Smooth muscle cell of the brain vasculature (primary cell): ENCODE measurements around the gene HOXD11.

ENCODE experiments used
- DNase-seq: peaks from one replicate; pipeline ENCODE4 v3.0.0-alpha.2; 2012; ENCODE audit warnings: low read depth, low spot score

Gene HOXD11

DNA sequence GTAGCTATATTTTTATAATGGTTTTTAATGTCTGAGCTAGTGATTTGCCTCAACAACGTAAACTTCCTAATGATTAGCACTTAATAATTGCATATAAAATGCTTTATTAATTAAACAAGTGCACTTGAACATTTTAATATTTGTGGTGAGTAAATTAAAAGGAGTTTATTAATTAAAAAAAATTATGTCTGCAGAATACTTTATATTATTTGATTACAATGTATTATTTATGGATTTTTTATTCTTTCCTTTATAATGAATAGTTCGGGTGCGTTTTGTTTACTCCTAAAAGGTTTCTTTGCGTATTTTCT, 24.7 kb downstream of the HOXD11 start:
- DNase-seq: no peak

DNA sequence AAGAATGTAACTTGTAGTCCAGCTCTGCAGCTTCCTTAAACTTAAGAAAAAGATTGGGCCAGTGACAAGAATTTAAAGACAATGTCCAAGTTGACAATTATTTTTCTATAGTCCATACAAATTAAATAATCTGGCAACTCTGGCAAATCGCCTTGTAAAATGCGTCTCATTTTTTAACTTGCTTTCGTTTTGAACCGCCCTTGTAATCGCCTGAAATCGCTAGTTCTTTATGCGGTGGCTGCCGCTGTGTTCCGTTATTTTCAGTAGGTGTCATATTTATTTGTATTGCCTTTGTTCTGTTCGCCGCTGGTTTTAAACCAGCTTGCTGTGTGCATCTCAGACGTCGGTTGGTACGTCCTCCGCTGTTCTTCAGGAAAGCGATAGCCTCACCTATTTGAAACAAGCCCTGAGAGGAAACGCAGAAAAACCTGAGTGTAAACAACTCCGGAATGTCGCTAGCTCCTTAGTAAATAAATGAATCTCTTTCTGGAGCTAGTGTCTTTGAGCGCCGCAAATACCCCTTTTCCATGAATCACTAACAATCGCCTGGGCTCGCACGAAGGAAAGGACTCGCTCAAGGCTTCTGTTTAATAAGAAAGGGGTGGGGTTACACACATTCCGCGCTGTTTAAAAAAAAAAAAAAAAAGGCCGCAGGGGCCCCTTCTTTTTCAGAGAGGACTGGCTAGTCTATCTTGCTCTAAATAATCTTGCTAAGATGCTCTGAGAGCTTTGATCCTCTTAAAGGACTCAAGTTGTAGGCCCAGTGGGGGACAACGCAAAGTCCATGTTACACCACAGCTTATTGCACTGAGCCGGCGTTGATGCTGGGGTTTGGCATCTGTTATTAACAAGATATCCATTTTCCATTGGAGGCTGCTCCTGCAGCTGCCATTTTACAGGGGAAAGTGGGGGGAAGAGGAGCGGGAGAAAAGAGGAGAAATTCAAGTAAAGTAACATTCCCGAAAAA, 25.4 kb downstream of the HOXD11 start:
- no peak for DNase-seq

DNA sequence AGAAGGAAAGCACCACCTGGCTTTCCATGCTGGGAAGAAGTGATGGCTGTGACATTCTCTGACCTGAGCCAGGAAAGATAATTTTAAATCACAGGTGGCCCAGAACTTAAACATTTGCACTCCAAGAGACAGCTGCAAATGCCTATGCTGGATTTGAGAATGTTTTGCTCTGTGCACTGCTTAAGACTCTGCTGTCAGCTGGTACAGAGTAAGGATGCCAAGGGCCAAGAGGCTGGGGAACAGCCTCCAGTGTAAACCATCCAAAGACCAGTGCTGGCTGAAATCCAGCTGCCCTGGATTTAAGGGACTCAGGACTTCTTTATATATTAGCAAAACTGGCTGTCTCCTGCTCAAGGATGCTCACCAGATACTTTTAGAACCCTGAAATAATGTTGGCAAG, 26.3 kb downstream of the HOXD11 start:
- DNase-seq: no peak

DNA sequence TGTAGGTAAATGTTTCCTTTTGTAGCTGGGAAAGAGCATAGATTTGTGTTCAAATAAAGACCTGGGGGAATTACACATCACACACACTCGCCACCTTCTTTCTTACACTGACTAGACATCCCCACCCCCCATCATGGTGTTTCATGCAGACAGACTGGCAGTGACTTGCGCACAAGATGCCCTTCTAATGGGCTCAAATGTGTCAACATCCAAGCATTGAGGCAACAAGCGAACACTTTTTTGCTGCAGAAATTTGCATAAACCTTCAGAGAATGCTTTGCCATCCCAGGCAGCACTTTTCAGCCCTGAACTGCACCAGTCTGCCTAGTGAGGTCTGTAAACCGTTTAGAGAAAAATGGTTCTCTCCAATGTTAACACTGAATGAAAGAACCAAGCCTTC, 27.0 kb downstream of the HOXD11 start:
- no peak for DNase-seq

DNA sequence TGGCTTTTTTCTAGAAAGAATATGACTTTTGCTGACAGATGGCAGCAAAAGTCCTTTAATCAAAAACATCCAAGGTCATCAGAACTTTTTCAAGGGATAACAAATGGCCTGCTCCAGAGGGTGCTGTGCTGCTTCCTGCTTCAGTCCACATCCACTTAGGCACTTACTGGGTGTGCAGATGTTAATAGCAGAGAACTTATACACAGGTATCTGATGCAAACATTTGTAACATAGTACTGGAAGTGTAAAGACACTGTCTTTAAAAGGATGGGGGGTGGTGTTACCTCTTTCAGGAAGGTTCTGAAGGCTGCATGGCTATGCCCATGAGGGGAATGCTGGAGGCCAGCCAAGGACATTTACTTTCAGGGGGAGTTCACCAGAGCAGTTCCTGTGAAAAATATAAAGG, 28.0 kb downstream of the HOXD11 start:
- no peak for DNase-seq

DNA sequence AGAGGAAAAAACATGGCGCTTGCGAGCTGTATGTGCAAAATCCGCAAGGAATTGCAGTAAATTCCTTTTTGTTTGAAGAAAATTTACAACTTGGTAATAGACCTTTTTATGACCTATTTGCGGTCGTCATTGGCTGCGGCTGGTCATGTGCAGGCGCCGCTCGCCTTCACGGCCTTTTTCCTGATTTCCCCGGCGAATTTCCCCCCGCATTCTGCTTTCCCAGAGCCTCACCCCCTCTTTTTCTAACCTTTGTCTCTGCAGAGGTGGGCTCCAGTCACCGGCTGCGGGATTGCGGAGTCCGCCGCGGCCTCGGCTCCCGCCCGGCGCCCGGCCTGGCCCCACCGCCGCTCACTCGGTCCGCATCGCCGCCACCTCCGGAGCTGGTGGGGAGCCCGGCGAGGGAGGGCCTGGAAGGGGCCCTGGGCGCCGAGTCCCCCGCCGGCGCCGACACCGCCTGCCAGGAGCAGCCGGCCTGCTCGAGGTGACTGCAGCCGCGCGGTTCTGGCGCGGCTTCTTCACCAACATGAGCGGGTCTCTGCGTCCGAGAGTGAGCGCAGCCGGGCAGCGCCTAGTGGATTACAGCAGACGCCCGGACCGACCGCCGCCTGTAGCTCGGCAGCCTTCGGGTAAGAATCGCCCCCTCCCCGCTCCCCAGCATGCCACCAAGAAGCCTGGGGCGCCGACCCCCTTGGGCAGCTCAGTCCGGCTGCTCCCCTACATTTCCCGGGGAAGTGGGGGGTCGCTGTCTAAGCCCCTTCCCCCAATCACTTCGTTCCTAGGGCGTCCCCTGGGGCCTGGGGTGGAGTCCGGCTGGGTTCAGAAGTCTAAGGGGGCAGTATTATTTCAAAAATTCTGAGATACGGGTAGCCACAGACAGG, 29.5 kb downstream of the HOXD11 start:
- no peak for DNase-seq

DNA sequence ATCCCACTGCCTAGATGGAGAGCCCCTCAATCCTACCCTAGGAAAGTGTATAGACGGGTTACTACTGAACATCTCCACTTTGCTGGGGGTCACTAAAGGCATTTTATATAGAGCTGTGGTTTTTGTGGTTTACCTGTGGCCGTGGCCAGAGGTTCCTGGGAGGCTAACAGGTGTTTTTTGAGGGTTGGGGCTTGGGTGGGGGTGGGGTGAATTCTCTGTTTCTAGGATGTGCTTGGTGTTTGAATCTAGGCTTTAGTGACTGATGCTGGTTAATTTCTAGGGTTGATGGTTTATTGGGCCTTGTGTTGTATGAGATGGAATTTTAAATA, 30.1 kb downstream of the HOXD11 start:
- no peak for DNase-seq

DNA sequence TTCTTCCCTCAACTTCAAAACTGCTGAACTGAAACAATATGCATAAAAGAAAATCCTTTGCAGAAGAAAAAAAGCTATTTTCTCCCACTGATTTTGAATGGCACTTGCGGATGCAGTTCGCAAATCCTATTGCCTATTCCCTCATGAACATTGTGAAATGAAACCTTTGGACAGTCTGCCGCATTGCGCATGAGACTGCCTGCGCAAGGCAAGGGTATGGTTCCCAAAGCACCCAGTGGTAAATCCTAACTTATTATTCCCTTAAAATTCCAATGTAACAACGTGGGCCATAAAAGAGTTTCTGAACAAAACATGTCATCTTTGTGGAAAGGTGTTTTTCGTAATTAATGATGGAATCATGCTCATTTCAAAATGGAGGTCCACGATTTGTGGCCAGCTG, 30.8 kb downstream of the HOXD11 start:
- DNase-seq: no peak

DNA sequence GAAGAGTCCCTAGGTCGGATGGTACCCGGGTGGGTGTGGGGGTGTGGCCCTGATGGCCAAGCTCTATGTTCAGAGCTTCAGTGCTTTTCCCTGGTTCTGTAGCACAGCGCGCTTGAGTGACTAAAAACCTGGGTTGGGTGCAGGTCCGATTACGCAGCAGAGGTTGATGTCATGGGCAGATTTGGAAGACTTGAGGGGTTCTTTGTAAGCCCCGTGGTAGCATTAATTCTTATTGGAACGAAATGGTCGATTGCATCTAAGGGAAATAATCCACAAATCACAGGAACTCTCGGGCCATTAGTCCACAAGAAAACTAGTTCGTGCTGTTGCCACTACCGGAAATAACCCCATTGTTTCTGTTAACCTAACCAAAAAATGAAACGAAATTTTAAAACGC, 31.4 kb downstream of the HOXD11 start:
- DNase-seq: no peak

DNA sequence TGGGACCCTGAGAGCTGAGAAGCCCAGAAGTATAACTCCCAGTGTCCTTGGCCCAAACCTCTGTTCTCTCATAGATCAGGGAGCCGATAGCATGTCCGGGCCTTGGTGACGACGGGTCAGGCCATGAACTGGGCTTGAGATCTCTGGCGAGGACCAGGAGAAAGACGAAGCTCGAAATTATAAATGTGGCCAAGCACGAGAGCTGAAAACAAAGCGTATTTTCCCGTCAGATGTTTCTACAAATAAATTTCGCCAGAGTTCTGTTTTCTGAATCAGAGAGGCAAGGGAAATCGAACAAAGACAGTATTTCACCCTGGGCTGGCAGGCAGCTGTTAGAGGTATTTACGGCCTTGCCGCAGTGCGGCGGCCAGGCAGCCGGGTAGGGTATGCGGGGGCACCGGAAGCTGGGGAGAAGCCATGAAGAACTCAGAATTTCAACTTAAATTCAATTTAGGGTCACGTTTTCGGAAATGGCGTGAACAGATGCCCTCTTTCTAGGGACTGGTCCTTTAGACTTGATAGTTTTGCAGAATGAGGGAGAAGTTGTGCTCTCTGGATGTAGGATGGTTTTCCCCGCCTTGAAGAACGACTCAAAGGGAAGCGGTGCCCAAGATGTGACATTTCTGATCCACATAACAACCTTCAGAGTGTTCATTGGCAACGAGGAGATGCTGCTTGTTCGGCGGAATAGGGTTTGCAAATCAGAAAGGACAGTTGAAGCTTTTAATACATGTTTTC, 32.0 kb downstream of the HOXD11 start:
- DNase-seq: no peak

DNA sequence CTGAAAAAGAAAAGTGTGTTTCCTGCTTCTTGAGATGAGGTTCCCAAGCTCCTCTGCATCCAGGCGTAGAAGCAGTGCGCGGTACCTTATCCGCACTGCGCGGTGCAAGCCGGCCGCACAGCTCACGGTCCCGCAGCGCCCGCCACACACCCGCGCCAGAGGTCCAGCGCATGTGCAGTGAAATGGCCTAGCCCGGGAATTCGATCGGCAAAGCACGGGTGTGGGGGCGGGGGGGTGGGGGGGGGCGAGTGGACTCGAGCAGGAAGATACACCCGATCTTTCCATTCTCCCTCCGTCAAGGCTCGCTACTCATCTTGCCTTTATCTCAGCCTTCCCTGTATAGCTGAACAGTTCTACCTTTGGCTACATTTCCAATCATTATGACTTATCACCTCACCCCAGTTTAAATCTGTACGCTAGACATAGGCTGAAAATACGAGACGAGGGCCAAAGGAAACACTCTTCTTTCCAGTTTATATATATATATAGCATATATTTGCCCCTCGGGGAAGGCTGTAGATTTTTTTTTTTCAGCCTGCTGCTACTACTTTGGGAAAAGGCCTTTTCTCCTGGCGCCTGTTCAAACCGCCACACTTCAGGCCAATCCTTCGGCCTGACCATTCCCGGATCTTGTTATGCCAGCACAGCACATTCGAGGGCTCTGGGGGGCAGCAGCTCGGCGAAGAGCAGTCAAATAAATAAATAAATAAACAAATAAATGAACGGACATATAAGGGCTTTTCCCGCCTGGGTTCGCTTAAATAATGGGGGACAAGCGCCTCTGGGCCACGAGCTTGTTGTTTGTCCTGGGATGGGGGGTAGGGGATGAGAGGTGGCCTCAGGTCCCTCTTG, 32.8 kb downstream of the HOXD11 start:
- no peak for DNase-seq

DNA sequence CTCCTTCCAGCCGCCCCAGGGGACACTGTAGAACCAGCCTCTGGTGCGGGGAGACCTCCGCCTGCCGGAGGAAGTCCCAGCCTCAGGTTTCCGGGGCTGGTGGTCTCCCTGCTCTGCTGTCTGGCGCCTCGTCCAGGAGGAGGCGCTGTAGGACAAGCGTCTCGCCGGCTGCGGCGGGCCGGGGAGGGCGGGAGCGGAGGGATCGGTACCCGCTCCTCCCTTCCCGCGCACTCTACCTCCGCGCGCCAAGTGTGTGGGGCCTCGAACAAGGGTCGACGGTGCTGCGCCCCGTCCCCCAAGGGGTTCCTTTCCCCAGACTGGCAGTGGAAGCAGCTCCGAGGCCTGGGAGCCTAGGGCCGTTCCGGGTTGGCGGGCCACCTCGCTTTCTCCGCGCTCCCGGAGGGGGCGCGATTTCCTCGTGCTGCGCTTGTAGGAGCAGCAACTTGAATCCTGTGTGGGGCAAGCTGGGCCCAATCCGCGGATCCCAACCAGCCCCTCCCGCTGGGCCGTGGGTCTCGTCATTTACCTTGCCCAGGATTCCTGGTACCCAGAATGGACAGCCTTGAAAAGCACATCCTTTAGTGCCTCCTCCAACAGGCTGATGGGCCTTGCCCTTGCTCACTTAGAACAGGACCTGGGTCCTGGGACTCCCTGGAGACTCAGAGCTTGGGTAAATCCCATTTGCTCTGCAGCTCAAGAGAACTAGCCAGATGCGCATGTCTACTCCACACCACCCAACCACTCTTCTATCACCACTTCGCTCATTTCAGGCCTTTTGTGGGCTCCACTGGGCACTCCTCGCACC, 33.6 kb downstream of the HOXD11 start:
- no peak for DNase-seq

DNA sequence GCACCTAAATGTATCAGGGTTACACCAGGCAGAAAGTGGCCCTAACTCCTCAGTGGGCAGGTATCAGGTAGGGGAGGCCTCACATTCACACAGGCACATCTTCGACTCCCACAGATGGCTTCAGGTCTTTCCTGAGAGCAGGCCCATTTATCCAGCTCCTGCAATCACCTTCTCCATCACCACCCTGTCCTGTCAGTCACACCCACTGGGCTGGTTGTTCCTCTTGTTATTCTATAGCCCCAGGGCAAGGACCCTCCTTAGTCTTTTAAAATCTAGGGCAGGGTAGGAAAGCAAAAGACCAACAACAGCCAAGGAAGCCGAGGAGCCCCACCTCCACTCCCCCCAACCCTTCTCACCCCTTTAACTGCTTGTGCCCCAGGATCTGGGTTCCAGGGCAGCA, 35.2 kb downstream of the HOXD11 start:
- no peak for DNase-seq

DNA sequence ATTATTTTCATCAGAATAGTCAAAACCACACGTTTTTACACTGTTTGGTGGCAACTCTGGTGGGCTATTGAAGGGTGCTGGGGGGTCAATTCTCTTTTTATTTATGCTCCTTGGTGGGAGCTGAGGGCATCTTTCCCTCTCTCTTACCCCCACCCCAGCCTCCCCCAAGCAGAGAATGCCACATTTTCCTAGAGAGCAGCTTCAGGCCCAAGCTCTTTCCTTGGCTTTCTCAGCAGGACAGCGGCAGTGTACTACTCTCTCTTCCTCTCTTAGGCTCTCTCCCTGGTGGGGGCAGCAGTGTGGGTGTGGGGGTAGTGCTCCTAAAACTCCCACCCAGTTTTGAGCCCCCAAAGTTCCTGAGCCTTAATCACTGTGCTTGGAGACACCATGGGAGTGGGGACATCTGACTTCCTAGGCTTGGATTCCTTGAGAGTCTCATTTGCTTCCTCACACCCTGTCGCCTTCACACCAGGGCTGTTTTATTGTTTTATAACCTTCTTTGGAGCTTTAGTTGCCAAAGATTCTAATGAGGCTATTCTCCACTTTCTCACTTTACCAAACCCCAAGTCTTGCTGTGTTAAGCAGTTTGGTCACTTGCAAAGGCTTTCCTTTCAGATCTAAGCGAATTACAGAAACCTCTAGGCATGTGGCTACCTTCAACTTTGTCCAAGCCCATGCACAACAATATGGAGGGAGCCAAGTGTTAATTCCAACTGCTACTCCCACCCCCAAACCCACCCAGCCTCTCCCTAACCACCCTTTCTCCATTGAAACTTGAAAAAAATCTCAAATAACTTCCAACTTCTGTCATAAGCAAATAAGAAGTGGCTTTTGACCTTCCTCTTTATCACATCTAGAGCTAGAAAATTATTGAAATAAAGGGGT, 38.2 kb downstream of the HOXD11 start:
- DNase-seq: no peak

DNA sequence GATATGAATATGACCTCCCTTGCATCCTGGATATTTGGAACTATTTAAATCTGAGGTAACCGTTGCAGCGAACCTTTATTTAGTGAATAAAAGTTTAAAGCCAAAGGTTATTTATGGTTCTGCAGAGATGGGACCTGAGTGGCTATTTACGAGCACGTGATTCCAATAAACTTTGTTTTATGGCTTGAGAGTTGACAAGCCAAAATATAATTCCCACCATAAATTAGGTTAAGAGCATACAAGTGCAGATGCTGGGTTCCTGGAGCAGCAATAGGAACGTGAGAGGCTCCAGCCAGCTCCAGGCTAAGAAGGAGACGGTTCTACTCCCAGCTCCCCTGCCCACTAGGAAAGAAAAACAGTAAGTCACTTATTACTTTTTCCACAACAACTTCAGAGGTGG, 39.0 kb downstream of the HOXD11 start:
- DNase-seq: no peak

DNA sequence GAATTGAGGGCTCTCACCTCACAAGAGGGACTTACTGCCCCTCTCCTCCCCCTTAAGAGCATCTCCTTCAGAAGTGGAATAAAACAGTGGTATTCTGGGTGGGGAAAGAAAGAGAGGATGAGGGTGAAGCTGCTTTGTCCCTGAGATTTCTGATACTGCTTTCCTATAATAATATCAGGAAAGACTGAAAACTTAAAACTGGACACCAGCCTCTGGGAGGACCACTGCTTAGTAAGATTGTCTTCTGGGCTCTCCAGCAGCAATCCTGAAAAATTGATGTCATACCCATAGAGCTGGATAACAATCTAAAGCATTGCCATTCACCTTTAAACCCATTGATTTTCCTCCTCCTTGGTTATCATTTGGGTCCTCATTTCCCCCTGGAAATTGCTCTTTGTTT, 39.6 kb downstream of the HOXD11 start:
- DNase-seq: no peak

DNA sequence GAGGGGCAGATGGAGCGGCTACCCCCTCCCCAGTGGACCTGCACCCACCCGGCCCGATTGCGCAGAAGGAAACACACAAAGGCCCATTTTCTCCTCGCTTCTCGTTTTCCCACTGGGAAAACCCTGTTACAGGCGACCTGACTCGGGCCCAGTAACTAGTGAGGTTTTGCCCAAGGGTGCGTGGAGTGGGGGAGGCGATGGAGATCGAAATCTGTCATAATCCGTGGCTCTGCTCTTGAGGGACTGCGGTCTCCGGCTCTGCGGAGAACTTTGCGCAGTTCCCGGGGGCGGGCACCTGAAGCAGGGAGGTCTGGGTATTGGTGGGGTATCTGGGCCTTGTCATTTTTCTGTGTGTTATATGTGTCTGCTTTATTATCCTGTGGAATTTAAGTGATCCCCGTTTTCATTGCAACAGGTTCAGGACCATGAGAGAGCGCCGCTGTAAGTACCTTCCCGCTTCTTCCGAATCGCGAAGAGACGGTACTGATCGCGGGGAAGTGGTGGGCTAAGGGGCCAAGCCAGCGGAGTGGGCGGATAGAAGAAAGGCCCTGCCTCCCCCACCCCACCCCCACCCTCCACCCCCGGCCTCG, 40.2 kb downstream of the HOXD11 start:
- DNase-seq: no peak

DNA sequence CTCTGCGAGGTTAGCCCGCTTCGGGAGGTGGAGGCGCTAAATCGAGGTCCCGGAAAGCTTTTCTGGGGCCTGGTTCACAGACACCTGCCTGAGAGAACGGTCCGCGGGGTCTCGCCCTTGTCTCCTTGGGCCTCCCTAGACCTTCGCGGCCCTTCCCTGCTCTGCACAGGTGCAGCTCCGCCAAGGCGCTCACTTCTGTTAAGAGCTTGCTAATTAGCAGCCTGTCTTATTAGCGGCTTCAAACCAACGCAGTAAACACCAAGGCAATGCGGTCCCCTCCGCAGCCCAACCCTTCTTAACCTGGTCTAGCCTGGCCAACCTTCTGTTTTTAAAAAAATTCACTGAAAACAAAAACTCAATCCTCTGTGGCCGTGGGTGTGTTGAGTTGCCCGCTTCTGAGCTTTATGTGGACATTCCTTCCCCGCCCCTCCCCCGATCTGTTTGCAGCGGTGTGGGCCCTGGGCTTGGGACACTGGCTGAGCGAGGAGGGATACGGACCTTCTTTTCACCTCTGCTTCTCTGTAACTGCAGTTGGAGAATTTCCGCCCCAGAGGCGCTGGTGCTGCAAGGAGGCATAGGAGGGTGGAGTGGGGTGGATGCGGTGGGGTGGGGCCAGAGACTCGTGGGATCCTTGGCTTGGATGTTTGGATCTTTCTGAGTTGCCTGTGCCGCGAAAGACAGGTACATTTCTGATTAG, 40.9 kb downstream of the HOXD11 start:
- DNase-seq: no peak
